DOHH2 (cell line): ENCODE measurements around the gene MRPL41.

Experiments used
- CTCF ChIP-seq: fragments of 200-600 bp; sonication (generic); IDR thresholded peaks from one replicate; pipeline ENCODE4 v1.5.1; 2014; ENCODE audit warnings: antibody characterized with exemption, mild to moderate bottlenecking, low read depth, low read length; ENCODE audit not compliant: poor library complexity, severe bottlenecking
- EZH2phosphoT487 ChIP-seq: fragments of 200-600 bp; sonication (generic); IDR thresholded peaks from 2 replicates; pipeline ENCODE4 v1.6.1; 2017; ENCODE audit warnings: borderline replicate concordance, mild to moderate bottlenecking, antibody characterized with exemption, low read length, moderate library complexity, mixed read lengths

DNA sequence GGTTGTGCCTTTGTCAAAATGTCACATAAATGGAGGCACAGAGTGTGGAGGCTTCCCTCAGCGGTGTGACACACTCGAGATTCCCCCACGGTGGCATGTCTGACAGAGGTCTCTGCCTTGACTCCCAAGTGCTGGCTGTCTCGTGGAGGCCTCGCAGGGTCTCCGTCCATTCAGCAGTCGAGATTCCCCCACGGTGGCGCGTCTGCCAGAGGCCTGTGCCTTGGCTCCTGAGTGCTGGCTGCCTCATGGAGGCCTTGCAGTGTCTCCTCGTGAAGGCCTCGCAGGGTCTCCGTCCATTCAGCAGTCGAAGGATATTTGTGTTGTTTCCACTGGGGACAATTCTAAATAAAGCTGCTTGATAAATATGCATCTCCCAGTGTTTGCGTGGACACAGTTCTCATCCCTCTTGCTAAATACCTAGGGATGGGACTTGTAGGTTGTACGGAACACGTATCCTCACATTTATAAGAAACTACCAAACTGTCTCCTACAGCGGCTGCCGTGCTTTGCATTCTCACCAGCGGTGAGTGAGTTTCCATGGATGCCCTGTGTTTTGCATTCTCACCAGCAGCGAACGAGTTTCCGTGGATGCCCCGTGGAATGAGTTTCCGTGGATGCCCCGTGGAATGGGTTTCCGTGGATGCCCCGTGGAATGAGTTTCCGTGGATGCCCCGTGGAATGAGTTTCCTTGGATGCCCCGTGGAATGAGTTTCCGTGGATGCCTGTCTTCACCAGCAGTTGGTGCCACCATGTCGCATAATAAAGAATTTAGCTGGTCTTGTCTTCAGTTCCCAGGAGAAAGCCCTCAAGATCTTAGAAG lies 27.3 kb upstream of the MRPL41 start:
- TF ChIP-seq CTCF (no peak), EZH2phosphoT487 (no peak)
